Measurements from ENCODE around the gene BIK.
"Not testable (repeated sequence)": the region's sequence is repeated elsewhere in the genome, so short reads cannot be mapped to it uniquely, and the experiment has no call there.

The BIK gene, protein sequence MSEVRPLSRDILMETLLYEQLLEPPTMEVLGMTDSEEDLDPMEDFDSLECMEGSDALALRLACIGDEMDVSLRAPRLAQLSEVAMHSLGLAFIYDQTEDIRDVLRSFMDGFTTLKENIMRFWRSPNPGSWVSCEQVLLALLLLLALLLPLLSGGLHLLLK

DNA sequence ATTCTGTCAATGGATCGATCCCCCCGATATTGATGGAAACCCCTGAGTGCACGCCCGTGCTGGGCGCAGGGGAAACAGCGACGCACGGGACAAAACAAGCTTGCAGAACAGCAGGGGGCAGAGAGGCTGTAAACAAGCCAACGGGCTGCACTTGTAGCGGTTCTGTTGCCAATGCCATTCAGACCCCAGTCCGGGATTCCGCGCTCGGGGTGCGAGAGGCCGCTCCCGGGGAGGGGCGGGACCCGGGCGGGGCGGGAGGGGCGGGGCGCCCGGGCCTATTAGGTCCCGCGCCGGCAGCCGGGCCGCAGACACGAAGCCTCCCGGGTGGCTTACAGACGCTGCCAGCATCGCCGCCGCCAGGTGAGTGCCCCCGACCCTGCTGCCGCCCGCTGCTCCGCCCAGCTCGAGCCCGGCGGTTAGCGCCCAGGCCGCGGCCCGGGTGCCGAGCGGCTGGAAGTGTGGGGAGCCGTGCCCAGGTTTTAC, at the start of gene BIK:
Gene BIK (plus strand): TSS at position 307 of the 483 bp plus-strand sequence. CDS start 13,273 bp downstream, outside the sequence.
- peak; percentile 81 for DNase-seq

DNA sequence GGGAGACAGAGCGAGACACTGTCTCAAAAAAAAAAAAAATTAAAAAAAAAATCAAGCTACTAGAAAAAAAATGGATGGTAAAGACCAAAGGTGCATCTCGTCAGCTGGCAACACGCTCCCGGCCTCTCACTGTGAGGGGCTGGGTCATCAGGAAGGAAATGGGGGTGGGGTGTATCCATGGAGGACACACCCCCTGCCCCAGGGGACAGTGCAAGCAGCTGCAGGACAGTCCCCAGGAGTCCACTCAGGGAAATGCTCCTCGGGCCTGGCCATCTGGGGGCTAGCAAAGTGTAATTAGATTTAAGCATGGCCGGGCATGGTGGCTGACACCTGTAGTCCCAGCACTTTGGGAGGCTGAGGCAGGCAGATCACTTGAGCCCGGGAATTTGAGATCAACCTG, 44.4 kb upstream of the BIK start:
- no peak for DNase-seq

DNA sequence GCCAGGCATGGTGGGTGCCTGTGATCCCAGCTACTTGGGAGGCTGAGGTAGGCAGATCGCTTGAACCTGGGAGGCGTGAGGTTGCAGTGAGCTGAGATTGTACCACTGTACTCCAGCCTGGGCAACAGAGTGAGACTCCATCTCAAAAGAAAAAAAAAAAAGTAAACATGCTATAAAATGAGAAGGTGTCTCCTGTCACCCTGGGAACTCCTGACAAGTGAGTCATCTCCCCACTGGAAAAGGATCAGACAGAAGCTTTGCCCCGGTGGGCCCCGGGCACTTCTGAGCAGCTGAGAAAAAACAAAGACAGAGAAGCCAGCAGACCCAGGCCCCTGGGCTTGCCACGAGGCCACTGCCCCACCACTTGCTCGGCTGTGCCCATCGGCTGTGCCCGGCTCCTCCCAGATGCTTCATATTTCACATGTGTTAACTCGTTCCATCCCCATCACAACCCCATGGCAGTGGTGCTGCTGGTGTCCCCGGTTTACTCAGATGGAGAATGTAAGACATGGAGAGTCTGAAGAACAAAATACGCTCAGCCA, 43.6 kb upstream of the BIK start:
- DNase-seq = no peak

DNA sequence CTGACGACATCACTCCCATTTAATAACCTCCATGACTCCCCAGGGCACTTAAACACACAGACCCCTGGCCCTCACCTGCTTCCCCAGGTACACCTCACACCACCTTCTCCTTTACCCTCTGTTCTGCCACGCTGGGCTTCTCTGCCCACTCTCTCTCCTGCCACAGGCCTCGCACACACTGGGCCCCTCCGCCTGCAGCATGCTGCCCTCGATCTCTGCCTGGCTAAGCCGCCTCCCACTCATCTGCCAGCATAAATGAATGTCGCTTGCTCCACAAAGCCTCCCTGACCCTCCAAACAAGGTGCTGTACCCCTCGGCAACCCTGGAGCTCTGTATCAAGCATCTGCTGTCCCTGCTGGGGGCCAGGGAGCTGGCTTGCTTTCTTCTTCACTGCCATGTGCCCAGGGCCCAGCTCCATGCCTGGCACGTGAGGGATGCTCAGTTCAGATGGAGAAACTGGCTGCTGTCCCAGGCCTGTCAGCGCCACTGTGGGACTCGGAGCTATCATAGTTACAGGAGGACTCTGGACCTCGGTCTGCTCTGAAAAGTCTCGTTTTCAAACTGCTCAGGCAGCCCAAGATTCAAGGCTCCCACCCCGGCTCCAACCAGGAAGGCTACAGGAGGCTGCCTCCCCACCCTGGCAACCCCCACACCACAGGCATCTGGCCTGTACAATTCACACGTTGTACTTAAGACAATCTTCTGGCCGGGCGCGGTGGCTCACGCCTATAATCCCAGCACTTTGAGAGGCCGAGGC, 33.3 kb upstream of the BIK start:
- no peak for DNase-seq

DNA sequence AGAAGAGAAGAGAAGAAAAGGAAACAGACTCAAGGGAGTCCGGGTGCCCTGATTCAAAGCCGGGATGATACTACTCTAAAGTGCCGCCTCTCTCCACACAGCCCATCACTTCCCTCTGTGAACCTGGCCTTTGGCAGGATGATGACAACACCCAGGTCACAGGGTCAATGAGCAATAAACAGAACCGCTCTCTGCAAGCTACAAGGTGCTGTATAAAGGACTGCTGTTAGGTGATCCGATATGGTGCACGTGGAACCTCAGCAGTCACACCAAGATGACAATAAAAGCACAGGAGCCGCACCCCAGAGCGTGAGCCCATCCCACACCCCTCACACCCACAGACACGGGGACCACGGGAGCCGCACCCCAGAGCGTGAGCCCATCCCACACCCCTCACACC, 32.0 kb upstream of the BIK start:
- DNase-seq = no peak

DNA sequence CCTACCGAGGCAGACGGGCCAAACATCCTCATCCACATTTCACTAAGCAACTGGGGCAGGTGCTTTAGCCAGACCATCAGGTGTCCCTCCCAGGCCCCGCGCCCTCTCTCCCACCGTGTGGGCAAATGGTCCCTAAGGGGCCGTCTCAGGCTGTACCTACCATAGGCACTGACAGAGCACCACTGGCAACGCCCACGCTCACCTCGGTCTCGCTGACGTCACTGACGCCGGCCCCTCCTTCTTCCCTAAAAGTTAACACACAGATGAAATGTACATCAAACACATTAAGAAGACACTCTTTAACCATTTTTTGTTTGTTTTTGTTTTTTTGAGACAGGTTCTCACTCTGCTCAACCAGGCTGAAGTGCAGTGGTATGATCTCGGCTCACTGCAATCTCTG, 30.8 kb upstream of the BIK start:
- DNase-seq = no peak

DNA sequence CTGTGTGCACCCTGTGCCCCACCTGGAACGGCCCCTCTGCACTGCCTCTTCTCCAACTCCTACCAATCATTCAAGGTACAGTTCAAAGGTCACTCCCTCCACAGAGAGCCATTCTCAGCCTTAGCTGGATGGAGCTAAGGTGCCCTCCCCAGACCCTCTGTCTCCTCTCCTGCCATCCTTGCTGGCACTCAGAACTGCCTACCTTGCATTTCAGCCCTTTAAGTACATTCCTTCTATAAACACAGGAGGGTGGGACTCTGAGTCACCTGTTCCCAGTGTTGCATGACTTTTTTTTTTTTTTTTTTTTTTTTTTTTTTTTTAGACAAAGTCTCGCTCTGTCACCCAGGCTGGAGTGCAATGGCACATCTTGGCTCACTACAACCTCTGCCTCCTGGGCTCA, 29.9 kb upstream of the BIK start:
- no peak for DNase-seq

DNA sequence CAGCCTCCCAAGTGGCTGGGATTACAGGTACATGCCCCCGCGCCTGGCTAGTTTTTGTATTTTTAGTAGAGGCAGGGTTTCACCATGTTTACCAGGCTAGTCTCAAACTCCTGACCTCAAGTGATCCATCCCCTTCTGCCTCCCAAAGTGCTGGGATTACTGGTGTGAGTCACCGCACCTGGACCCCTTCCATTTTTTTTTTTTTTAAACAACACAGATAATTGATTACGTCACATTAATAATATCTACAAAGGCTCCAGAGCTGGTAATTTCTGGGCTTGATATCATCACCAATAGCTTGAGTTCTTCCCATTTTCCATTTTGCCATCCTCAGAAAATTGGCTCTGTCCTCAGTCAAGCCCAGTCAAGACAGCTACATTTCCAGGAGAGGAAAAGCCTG, 28.6 kb upstream of the BIK start:
- no peak for DNase-seq

DNA sequence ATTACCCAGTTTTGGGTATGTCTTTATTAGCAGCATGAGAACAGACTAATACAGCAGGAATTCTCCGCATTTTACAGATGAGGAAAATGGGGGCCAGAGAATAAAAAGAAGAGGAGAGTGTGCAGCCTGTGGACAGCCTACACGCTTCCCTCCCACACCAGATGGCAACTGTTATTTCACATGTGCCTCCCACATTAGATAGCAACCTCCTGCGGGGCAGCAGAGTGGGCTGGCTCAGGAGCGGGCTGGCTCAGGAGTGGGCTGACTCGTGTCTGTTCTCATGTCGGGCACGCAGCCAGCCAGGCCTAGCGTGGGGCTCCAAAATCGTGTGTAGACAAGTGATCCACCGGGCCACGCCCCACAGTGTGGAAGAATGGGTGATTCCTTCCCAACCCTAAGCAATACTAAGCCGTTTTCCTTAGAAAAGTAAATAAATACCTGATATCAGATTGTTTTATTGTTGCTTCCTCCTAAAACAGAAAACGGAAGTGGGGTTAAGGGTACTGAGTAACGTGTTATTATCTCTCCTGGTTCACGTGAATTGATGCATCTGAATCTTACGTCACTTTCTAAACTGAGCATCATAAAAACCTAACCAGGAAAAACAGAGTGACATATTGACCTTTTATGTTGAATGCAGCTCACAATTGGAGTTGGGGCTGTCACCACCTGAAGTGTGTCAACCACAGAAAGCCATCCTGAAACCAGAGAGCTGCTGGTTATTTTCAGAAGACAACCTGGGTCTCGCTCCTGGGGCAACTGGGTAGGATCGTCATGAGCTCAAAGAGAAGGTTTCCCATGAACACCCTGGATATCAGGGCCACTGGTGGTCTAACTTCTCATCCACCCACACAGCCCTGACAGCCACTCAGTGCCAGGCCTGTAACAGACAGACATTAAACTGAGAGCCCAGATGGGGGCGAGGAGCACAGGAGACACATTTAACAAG, 24.6 kb upstream of the BIK start:
- DNase-seq = peak; percentile 20

DNA sequence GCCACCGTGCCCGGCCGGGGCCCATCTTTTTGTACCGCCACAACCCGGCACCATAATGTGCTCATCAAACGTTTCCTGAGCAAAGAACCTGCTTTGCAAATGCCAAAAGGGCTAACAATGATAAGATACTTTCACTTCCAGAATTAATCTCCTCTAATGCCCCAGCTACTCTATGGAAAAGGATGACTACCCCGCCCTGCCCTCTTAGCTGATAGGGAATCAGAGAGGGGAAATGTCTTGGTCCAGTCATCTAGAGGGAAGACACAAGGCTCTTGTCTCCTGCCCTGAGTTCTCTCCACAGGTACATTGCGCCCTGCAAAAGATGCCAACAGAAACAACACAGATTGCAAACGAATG, 21.9 kb upstream of the BIK start:
- DNase-seq = no peak

DNA sequence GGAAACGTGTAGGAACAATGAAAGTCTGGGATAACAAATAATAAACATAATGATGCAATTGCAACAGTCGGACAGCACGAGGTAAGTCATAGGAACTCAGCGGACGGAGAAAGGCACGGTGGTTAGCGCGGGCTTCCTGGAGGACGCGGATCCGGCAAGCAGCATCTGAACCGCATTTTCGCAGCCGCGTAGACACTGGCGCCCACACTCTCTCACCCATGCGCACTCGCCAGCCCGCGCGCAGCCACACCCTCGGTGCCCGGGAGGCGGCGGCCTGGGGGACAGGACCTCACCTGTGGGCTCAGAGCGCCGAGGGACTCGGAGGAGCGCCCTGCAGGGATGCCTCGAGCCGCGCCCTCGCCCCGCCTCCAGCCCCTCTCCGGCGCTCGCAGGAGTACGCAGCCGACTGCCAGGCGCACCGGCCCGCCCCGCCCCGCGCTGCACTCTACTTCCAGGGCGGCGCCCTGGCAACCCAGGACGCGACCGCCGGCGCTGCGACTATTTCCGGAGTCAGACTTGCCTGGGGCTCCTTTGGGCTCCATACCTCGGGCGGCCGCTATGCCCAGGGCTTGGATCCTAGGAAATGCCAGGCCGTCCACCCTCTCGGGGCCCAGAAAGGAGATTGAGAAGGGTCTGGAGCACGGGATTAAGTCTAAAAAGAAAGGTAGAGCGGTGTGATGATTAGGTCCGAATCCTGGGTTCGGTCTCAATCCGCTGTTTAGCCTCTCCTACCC, 21.4 kb upstream of the BIK start, which contains the start of gene TTLL1:
Gene TTLL1 (minus strand): TSS at position 408 of the 734 bp plus-strand sequence. CDS start 13,805 bp downstream, outside the sequence.
- DNase-seq = peak; percentile 89

DNA sequence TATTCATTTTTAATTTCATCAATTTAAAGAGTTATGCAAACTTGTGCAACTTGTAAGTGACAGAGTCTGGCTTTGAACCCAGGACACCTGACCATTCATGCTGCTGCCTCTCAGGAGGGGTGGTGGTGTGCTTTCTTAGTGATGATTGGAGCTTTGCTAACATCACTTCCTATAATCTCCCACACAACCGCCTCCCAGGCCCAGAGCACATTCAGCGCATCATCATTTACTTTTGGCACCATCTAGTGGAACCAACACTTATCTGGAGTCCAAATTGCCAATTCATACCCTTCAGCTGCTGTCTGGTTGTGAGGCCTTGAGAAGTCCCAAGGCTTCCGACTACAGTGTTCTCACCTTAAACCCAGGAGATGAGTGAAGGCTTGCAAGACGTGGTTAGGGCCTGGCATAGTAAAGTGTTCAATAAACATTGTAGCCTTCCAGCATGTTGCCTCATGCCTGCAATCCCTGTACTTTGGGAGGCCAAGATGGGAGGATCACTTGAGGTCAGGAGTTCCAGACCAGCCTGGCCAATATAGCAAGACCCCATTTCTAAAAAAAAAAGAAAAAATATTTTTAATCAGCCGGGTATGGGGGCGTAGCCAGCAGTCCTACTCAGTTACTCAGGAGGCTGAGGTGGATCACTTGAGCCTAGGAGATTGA, 20.3 kb upstream of the BIK start:
- peak; percentile 97 for DNase-seq

DNA sequence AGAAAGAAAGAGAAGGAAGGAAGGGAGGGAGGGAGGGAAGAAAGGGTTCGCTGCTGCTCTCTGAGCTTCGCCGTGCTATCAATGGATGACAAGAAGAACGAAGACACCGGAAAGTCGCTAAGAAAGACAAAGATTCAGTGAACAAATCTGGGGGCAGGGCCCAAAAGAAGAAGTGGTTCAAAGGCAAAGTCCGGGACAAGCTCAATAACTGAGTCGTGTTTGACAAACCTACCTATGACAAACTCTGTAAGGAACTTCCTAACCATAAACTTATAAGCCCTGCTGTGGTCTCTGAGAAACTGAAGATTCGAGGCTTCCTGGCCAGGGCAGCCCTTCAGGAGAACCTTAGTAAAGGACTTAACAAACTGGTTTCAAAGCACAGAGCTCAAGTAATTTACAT, 18.5 kb upstream of the BIK start:
- no peak for DNase-seq

DNA sequence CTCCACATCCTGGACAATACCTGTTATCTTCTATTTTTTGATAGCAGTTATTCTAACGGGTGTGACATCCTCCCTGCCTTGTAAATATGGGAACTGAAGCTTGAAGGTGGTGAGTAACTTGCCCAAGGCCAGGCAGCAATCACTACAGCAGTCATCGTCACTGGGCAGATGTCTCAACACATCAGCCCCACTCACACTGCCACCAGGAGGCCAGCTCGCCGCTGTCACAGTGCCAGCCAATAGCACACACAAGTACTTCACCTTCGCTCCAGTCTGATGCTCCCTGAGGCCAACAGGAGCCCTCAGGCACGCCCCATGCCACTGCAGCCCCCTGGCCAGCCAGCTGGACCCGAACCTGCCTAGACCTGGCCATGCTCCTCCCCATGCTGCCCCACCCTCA, 16.5 kb upstream of the BIK start:
- peak; percentile 29 for DNase-seq

DNA sequence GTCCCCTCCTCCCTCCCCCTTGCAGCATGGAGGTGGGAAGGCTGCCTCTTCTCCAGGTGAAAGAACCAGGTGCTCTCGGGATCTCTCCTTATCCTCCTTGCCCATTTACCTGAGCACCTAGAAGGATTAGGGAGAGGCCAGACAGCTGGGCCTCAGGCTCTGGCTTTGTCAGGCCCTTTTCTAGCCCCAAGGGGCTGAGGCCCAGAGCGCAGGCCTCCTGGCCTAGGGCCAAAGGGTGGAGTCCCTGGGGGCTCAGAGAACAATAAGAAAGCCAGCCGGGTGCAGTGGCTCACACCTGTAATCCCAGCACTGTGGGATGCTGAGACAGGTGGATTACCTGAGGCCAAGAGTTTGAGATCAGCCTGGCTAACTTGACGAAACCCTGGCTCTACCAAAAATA, 16.0 kb upstream of the BIK start:
- no peak for DNase-seq

DNA sequence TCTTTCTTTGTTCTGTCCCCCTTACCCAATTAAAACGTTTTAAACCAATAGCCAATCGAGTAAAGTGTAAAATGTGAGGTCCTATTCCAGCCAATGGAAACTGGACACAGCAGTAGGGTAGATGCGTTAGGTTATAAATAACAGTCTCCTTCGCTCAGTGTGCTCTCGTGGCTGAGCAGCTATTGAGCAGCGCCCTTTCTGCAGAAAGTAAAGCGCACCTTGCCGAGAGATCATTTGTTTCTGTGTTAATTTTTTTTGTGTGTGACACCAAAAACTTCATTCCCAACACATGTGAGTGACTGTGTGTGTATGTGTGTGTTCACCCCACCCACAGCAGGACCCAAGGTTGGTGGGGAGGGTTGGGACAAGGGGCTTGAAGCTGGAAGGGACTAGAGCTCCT, 14.1 kb upstream of the BIK start:
- no peak for DNase-seq

DNA sequence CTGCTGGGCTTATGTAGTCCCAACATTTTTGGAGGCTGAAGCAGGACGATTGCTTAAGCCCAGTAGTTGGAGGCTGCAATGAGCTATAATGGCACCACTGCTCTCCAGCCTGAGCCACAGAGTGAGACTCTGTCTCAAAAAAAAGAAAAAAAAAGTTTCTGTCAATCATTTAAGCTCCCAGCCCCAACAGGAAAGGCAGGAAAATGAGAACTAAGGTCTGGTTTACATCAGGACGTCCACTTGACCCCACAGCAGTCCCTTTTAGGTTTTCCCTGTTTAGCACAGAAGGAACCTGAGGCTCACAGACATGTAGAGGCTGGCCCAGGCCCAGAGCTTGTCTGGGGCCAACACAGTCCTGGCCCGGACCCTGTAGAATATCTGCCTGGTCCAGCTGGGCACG, 12.2 kb upstream of the BIK start:
- DNase-seq = no peak

DNA sequence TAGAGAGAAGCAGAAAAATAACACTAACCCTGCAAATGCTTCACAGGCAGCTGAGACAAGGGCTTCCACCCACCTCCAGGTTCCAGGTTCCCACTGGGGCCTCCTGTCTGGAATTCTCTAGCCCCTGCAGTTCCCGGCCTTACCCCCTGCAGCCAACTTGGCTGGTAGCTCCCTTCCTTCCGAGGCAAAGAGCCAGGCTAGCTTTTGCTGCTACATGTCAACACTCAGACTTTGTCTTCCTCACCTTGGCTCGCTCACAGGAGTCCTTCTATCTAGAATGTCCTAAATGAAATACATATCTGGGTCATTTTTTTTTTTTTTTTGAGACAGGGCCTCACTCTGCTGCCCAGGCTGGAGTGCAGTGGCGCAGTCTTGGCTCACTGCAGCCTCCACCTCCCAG, 11.5 kb upstream of the BIK start:
- no peak for DNase-seq

DNA sequence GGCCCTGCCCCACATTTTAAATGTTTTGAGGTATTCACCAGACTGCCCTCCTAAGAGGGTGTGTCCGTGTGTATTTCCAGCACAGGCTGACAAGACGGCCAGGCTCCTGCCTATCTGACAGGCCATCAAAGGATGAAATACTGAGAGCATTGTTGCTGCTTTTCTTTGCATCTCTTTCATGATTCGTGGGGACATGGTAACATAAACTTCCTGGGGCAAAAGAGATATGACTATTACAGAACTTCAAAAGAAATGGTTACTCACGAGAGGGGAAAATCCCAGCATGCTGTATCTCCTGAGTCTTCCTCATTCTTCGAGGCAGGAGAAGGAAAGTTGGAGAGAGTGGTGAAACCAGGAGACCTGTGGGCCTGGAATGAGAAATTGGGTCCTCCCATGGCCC, 10.3 kb upstream of the BIK start:
- DNase-seq = no peak

DNA sequence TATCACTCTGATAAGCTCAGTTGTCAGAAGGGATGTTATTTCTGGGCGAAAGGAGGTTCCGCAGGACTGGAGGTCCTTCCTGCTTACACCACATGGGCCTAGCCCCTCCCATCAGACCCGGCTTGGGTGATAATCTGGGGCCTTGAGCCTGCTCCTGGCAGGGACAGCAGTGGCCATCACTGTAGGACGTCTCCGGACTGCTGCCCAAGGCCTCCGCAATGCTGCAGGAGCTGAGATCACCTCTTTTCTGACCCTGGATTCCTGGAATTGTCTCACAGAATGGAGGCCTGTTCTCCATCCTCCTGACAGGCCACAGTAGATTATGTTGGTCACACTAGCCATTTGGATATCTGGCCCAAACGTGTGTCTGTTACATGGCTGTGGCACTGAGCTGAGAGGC, 9.2 kb upstream of the BIK start:
- DNase-seq = no peak

DNA sequence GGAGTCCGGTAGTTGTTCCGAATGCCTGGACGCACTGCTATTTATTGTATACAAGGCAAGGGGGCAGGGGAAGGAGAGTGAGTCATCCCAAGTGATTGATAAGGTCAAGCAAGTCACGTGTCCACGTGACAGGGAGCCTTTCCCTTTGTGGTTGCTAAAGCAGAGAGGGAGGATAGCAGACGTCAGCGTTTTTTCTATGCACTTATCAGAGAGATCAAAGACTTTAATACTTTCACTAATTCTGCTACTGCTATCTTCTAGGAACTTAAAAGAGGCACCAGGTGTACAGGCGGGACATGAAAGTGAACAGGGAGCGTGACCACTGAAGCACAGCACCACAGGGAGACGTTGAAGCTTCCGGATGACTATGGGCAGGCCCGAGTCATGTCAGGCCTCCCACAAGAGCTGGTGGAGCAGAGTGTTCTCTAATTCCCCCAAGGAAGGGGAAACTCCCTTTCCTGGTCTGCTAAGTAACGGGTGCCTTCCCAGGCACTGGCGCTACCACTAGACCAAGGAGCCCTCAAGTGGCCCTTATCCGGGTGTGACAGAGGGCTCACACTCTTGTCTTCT, 6.4 kb upstream of the BIK start:
- DNase-seq = peak; percentile 92

DNA sequence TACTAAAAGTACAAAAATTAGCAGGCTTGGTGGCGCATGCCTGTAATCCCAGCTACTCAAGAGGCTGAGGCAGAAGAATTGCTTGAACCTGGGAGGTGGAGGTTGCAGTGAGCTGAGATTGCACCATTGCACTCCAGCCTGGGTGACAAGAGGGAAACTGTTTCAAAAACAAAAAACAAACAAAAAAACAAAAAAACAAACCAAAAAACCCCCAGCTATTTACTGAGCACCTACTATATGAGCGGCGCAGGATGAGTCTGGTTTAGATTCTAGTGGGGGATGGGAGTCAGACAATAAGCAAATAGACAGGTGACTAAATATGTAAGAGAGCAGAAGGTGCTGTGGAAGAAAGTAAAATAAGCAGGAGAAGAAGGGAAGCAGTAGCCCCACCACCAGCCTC, 5.6 kb upstream of the BIK start:
- DNase-seq = not testable (repeated sequence)
